Adrenal gland (tissue), 12 donors: ENCODE results near the gene EIF2S3. TPM values are rescaled to one million over a fixed set of nuclear protein-coding genes. Genes with fewer than 3 reads are reported as not detected.

ENCODE experiments used
- DNase-seq, 7 donors: peaks; one replicate each; pipeline ENCODE4 v3.0.0-alpha.2; 2019 to 2020
- H3K27ac ChIP-seq, 5 donors: fragments of 200-600 bp; sonication (generic) in 4 of 5; 1 replicate in 3 of 5; 2 replicates in 2 of 5; pipeline versions ENCODE4 v1.5.1 to v1.8.0; 2016 to 2020; ENCODE audit warnings: mild to moderate bottlenecking in 1 of 5
- H3K27me3 ChIP-seq: fragments of 200-600 bp; 2 replicates; pipeline ENCODE4 v1.8.0; 2021
- H3K36me3 ChIP-seq, 2 donors: fragments of 200-600 bp; replicated peaks in 1 of 2; 1 replicate in 1 of 2; 2 replicates in 1 of 2; pipeline versions ENCODE4 v1.5.1 to v1.8.0; 2018 to 2022
- H3K4me1 ChIP-seq, 2 donors: fragments of 200-600 bp; replicated peaks in 1 of 2; 1 replicate in 1 of 2; 2 replicates in 1 of 2; pipeline versions ENCODE4 v1.5.1 to v1.8.0; 2018 to 2021
- H3K4me3 ChIP-seq, 4 donors: fragments of 200-600 bp; sonication (generic) in 3 of 4; one replicate each; pipeline ENCODE4 v1.5.1; 2016 to 2018
- H3K9me3 ChIP-seq, 3 donors: fragments of 200-600 bp; sonication (generic) in 1 of 3; replicated peaks in 1 of 3; 1 replicate in 2 of 3; 2 replicates in 1 of 3; pipeline versions ENCODE4 v1.5.1 to v1.8.0; 2016 to 2021
- POLR2A ChIP-seq, 2 donors: fragments of 450-650 bp; IDR thresholded peaks; one replicate each; pipeline ENCODE4 v1.6.1; 2017; ENCODE audit warnings: antibody characterized with exemption in 2 of 2, mild to moderate bottlenecking in 2 of 2, moderate library complexity in 1 of 2
- WGBS, 4 donors: extraction: QIAGEN DNeasy Blood & Tissue Kit in 2 of 4; methylation state at CpG; one replicate each; pipeline versions ENCODE4 v1.1.5 to v1.1.7; 2013 to 2017; 5-methylcytosine and 5-hydroxymethylcytosine counted together
- intact Hi-C, 2 donors: fragments of 100-400 bp; cut with DNase I; formaldehyde crosslinking; loops; one replicate each; pipeline versions ENCODE4 v1.14.1 to v1.15.0; 2022 to 2023
- polyA plus RNA-seq, 3 donors: library from polyadenylated mRNA; stranded (reverse); fragments of 200-250 nt in 2 of 3; fragments of 350-450 nt in 1 of 3; fragmentation: Illumina TruSeq in 1 of 3; extraction: RNeasy Lipid Tissue Mini Kit (QIAGEN cat#74804) in 1 of 3; gene quantifications; one replicate each; pipeline ENCODE4 v1.2.3, GENCODE V29; 2013 to 2014
- total RNA-seq, 9 donors: library from RNA; depleted of rRNA in 4 of 9; stranded (reverse); fragments of >200 nt in 4 of 9; fragments of 120-200 nt in 1 of 9; fragmentation: NEBNext Ultra II Directional in 1 of 9; extraction: Animal tissue kit (Norgen Biotek cat#: 25700) in 1 of 9; gene quantifications; one replicate each; pipeline versions ENCODE4 v1.1.0 to v1.2.4, GENCODE V29; 2013 to 2023
- TF ChIP-seq, protein P1 (sequence below), 6 experiments: fragments of 450-650 bp in 4 of 6; fragments of 200-600 bp in 2 of 6; sonication (generic) in 1 of 6; IDR thresholded peaks; 1 replicate in 5 of 6; 2 replicates in 1 of 6; pipeline versions ENCODE4 v1.5.1 to v1.8.0; 2016 to 2021; ENCODE audit warnings: antibody characterized with exemption in 6 of 6, mild to moderate bottlenecking in 2 of 6, moderate library complexity in 1 of 6
- donor health status: healthy with polysubstance abuse.
- donor health status: Bipolar disorder and iron deficiency.
- donor health status: DM: yes; HTN: yes; CAD: no.
- donor health status: DM: no; HTN: no; CAD: no.
- donor health status: DM: no; HTN: no; CAD: no.
- donor health status: DM: yes; HTN: yes; CAD: no.

Gene EIF2S3
- total and polyA plus RNA-seq, 12 donors: 49.1 to 185 (median 108) TPM

DNA sequence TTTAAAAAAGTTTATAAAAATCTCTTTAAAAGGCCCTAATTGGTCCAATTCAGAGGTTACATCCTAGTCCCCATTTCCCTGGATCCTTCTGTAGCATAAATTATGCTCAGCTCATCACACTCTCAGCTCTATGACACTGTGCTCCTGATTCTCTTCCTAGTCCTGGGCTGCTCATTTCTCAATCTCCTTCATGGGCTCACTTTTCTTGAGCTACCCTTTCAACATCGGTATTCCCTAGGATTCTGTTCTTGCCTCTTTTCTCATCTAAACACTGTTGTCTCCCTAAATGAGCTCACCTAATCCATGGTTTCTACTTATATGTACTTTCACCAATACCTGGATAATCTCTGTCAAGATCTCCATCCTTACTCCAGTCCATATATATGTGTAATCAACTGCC is 42.5 kb upstream of the EIF2S3 start:
- H3K4me1 ChIP-seq: no peaks in the 10 kb centered on the region
- peaks cover 9% of the 10 kb centered on the region for H3K27me3 ChIP-seq
- DNase-seq: no peak
- intact Hi-C loops: no loop called here
- no peaks in the 10 kb centered on the region for H3K36me3 ChIP-seq
- WGBS, 4 donors: 77 to 96% (median 90%) methylated on average over 1 of the region's 1 CpG
- no peaks in the 10 kb centered on the region for H3K9me3 ChIP-seq
- TF ChIP-seq, protein P1, sequence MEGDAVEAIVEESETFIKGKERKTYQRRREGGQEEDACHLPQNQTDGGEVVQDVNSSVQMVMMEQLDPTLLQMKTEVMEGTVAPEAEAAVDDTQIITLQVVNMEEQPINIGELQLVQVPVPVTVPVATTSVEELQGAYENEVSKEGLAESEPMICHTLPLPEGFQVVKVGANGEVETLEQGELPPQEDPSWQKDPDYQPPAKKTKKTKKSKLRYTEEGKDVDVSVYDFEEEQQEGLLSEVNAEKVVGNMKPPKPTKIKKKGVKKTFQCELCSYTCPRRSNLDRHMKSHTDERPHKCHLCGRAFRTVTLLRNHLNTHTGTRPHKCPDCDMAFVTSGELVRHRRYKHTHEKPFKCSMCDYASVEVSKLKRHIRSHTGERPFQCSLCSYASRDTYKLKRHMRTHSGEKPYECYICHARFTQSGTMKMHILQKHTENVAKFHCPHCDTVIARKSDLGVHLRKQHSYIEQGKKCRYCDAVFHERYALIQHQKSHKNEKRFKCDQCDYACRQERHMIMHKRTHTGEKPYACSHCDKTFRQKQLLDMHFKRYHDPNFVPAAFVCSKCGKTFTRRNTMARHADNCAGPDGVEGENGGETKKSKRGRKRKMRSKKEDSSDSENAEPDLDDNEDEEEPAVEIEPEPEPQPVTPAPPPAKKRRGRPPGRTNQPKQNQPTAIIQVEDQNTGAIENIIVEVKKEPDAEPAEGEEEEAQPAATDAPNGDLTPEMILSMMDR (IDR thresholded peaks at IDR 0.05): no peak
- no peak for TF ChIP-seq POLR2A (IDR thresholded peaks at IDR 0.05)
- H3K4me3 ChIP-seq: no peak overlapping the region
- no peak overlapping the region for H3K27ac ChIP-seq

DNA sequence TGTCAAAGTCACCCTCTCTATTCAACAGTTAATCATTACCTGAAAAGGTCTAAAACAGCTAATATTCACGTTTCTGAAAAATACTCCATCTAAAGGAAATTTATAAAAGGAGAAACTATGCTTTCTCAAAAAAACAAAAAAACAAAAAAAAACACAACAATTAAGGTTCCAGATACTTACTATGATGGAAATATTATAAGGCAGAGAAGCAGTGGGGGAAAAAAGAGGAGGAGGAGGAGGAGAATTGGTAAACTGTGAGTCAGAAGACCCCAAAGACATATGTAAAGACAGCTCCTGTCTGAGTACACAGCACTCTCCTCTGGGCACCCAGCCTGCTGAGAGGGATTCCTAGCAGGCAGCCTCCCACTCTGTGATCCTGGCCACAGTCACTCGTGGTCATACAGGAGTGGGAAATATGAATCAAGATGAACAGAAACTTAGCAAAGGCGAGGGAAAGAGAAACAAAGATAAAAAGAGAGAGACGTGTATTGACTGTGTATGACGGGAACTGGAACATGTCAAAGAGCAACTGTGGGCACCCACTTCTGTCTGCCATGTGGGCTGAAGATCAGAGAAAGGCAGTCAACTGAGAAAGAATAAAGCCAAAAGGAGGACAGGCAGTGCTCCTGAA is 40.3 kb upstream of the EIF2S3 start:
- Histone ChIP-seq H3K27ac (no peak overlapping the region), H3K4me3 (no peak overlapping the region), H3K4me1 (peaks cover 0 to under 1% of the 10 kb centered on the region in 2 donors), H3K36me3 (no peaks in the 10 kb centered on the region), H3K27me3 (peaks cover 9% of the 10 kb centered on the region), H3K9me3 (no peaks in the 10 kb centered on the region)
- no peak for TF ChIP-seq POLR2A (IDR thresholded peaks at IDR 0.05)
- TF ChIP-seq, protein P1 (IDR thresholded peaks at IDR 0.05): no peak
- peak in 3 of 7 donors; percentile 22 to 33 (median 30) for DNase-seq
- WGBS, 4 donors: 37 to 44% (median 40%) methylated on average over 5 of the region's 5 CpGs
- intact Hi-C loops: no loop called here

DNA sequence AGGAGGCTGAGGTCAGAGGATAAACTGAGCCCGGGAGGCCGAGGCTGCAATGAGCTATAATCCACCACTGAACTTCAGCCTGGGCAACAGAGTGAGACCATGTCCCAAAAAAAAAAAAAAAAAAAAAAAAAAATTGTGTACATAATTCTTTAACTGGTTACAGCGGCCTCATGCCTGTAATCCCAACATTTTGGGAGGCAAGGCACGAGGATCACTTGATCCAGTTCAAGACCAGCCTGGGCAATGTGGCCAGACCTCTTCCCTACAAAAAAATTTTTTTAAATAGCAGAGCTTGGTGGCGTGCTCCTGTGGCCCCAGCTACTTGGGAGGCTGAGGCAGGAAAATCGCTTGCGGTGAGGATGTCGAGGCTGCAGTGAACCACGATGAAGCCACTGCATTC is 37.1 kb upstream of the EIF2S3 start:
- intact Hi-C loops: no loop called here
- Histone ChIP-seq H3K4me3 (no peak overlapping the region), H3K27me3 (no peaks in the 10 kb centered on the region), H3K27ac (no peak overlapping the region), H3K4me1 (peaks cover 0 to 4% of the 10 kb centered on the region in 2 donors), H3K36me3 (no peaks in the 10 kb centered on the region), H3K9me3 (no peaks in the 10 kb centered on the region)
- DNase-seq: no peak
- 91 to 97% (median 94%) methylated on average over 8 to 9 of the region's 9 CpGs for WGBS, 4 donors
- TF ChIP-seq, protein P1 (IDR thresholded peaks at IDR 0.05): no peak
- TF ChIP-seq POLR2A (IDR thresholded peaks at IDR 0.05): no peak

DNA sequence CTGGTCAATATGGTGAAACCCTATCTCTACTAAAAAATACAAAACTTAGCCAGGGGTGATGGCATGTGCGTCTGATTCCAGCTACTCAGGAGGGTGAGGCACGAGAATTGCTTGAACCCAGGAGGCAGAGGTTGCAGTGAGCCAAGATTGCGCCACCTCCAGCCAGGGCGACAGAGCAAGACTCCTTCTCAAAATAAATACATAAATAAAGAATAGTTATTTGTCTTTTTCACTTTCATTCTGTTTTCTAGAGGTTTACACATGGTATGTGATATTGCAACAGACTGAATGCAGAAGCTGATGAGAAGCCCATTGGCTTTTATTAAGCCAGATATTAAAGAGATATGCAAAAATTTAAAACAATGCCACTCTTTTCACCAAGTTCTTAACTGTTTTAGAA is 35.9 kb upstream of the EIF2S3 start:
- H3K9me3 ChIP-seq: no peaks in the 10 kb centered on the region
- H3K4me3 ChIP-seq: no peak overlapping the region
- WGBS, 4 donors: 48 to 70% (median 60%) methylated on average over 4 of the region's 4 CpGs
- H3K36me3 ChIP-seq: no peaks in the 10 kb centered on the region
- intact Hi-C loops: no loop called here
- no peak for DNase-seq
- TF ChIP-seq, protein P1 (IDR thresholded peaks at IDR 0.05): no peak
- TF ChIP-seq POLR2A (IDR thresholded peaks at IDR 0.05): no peak
- H3K27me3 ChIP-seq: no peaks in the 10 kb centered on the region
- H3K27ac ChIP-seq: no peak overlapping the region
- peaks cover 0 to 4% of the 10 kb centered on the region in 2 donors for H3K4me1 ChIP-seq
